PFSK-1 (cell line): ENCODE measurements around the gene ATG7.

Source experiments
- POLR2AphosphoS5 ChIP-seq: IDR thresholded peaks from 2 replicates; pipeline ENCODE4 v1.6.1; 2012; ENCODE audit warnings: low read depth, mild to moderate bottlenecking, control low read depth, low read length, moderate library complexity
- SIN3A ChIP-seq: IDR thresholded peaks from 2 replicates; pipeline ENCODE4 v1.6.1; 2012; ENCODE audit warnings: mild to moderate bottlenecking, low read length, moderate library complexity, borderline replicate concordance; ENCODE audit not compliant: insufficient read depth
- TAF1 ChIP-seq: IDR thresholded peaks from 2 replicates; pipeline ENCODE4 v1.6.1; 2012; ENCODE audit warnings: low read length, control low read depth, borderline replicate concordance; ENCODE audit not compliant: insufficient read depth
- TF ChIP-seq, protein P1 (sequence below), 2 experiments: IDR thresholded peaks; 2 replicates each; pipeline versions ENCODE4 v1.6.1 to v1.8.0; 2011 to 2012; ENCODE audit warnings: low read depth in 2 of 2, low read length in 2 of 2, control low read depth in 1 of 2, inconsistent platforms in 1 of 2, mild to moderate bottlenecking in 1 of 2, moderate library complexity in 1 of 2; ENCODE audit not compliant: insufficient read depth in 1 of 2

DNA sequence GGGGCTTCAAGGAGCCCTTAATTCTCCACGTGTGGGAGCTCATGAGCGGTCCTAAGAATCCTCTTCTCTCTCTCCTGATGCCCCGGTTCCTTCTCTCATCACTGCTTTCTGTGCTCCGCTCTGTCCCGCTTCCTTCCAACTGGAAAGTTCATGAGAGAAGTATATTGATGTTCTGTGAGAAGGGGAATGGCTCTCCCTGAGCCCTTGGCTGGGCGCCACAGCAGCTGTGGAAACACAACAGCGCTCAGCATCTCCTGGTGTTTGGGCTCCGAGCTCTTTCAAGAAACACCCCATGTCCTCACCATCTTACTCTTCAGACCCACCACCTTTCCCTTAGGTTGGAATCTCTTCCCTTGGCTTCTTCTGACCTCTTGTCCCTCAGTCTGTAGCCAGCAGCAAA is 209.8 kb downstream of the ATG7 start:
- TF ChIP-seq POLR2AphosphoS5 (no peak), TAF1 (no peak), SIN3A (no peak)
- TF ChIP-seq, protein P1, sequence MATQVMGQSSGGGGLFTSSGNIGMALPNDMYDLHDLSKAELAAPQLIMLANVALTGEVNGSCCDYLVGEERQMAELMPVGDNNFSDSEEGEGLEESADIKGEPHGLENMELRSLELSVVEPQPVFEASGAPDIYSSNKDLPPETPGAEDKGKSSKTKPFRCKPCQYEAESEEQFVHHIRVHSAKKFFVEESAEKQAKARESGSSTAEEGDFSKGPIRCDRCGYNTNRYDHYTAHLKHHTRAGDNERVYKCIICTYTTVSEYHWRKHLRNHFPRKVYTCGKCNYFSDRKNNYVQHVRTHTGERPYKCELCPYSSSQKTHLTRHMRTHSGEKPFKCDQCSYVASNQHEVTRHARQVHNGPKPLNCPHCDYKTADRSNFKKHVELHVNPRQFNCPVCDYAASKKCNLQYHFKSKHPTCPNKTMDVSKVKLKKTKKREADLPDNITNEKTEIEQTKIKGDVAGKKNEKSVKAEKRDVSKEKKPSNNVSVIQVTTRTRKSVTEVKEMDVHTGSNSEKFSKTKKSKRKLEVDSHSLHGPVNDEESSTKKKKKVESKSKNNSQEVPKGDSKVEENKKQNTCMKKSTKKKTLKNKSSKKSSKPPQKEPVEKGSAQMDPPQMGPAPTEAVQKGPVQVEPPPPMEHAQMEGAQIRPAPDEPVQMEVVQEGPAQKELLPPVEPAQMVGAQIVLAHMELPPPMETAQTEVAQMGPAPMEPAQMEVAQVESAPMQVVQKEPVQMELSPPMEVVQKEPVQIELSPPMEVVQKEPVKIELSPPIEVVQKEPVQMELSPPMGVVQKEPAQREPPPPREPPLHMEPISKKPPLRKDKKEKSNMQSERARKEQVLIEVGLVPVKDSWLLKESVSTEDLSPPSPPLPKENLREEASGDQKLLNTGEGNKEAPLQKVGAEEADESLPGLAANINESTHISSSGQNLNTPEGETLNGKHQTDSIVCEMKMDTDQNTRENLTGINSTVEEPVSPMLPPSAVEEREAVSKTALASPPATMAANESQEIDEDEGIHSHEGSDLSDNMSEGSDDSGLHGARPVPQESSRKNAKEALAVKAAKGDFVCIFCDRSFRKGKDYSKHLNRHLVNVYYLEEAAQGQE (IDR thresholded peaks at IDR 0.05; ENCODE audit: insufficient read depth in 1 of 2, low read depth in 2 of 2, low read length in 2 of 2), result no peak
